Endodermal cell (in vitro differentiated cells): ENCODE results near the gene APEX1. TPM values are rescaled to one million over a fixed set of nuclear protein-coding genes. Genes with fewer than 3 reads are reported as not detected.

Experiments used
- DNase-seq: peaks from one replicate; pipeline ENCODE4 v3.0.0-alpha.2; 2017
- H3K27ac ChIP-seq: 2 replicates; pipeline ENCODE4 v1.5.1; 2013; ENCODE audit warnings: mild to moderate bottlenecking, low read depth, low read length, moderate library complexity
- H3K27me3 ChIP-seq: 2 replicates; pipeline ENCODE4 v1.6.1; 2013; ENCODE audit warnings: mild to moderate bottlenecking, low read length, moderate library complexity; ENCODE audit not compliant: insufficient read depth, control insufficient read depth, poor library complexity, severe bottlenecking
- H3K36me3 ChIP-seq: 2 replicates; pipeline ENCODE4 v1.7.0; 2013; ENCODE audit warnings: mild to moderate bottlenecking, low read length, moderate library complexity; ENCODE audit not compliant: control insufficient read depth, insufficient read depth
- H3K4me1 ChIP-seq: one replicate; pipeline ENCODE4 v1.7.0; 2013; ENCODE audit warnings: low read length; ENCODE audit not compliant: control insufficient read depth, insufficient read depth
- H3K4me3 ChIP-seq: 2 replicates; pipeline ENCODE4 v1.5.1; 2013; ENCODE audit warnings: mild to moderate bottlenecking, low read length, moderate library complexity
- H3K9ac ChIP-seq: 2 replicates; pipeline ENCODE4 v1.6.1; 2013; ENCODE audit warnings: mild to moderate bottlenecking, low read length, moderate library complexity; ENCODE audit not compliant: poor library complexity, severe bottlenecking; ENCODE audit errors: extremely low read depth
- H3K9me3 ChIP-seq: 2 replicates; pipeline ENCODE4 v1.6.1; 2013; ENCODE audit warnings: mild to moderate bottlenecking, low read length, moderate library complexity; ENCODE audit not compliant: control insufficient read depth
- H3K27ac Mint-ChIP-seq: 2 replicates; pipeline ENCODE4 v1.8.0; 2020; ENCODE audit warnings: mixed read lengths
- H3K27me3 Mint-ChIP-seq: 2 replicates; pipeline ENCODE4 v1.8.0; 2021; ENCODE audit warnings: mild to moderate bottlenecking, mixed read lengths; ENCODE audit not compliant: insufficient read depth
- H3K36me3 Mint-ChIP-seq: 2 replicates; pipeline ENCODE4 v1.8.0; 2020; ENCODE audit warnings: low read depth, mixed read lengths
- H3K4me1 Mint-ChIP-seq: 2 replicates; pipeline ENCODE4 v1.8.0; 2020; ENCODE audit warnings: mixed read lengths
- H3K4me3 Mint-ChIP-seq: 2 replicates; pipeline ENCODE4 v1.8.0; 2020; ENCODE audit warnings: mild to moderate bottlenecking, moderate library complexity, mixed read lengths
- H3K9me3 Mint-ChIP-seq: 2 replicates; pipeline ENCODE4 v1.8.0; 2020; ENCODE audit warnings: mild to moderate bottlenecking, mixed read lengths
- WGBS, 2 experiments: methylation state at CpG; one replicate each; pipeline versions ENCODE4 v1.1.5 to v1.1.7; 2013; ENCODE audit warnings: missing lambda C conversion rate in 2 of 2, mixed read lengths in 1 of 2; ENCODE audit not compliant: insufficient coverage in 1 of 2, insufficient read length in 1 of 2; 5-methylcytosine and 5-hydroxymethylcytosine counted together
- total RNA-seq, 2 donors: library from RNA; stranded (reverse); fragmentation: NEBNext Ultra II Directional in 1 of 2; extraction: Animal tissue kit (Norgen Biotek cat#: 25700) in 1 of 2; gene quantifications; 2 replicates in 1 of 2; 3 replicates in 1 of 2; pipeline ENCODE4 v1.2.1, GENCODE V29; 2021
- TF ChIP-seq, protein P1 (sequence below): fragments of 200-600 bp; sonication (generic); conservative IDR thresholded peaks from 2 replicates; pipeline ENCODE4 v1.5.0; 2021; ENCODE audit warnings: antibody characterized with exemption, mild to moderate bottlenecking

The APEX1 gene
- total RNA-seq, 2 donors from 2014 or later = 228 to 249 TPM

DNA sequence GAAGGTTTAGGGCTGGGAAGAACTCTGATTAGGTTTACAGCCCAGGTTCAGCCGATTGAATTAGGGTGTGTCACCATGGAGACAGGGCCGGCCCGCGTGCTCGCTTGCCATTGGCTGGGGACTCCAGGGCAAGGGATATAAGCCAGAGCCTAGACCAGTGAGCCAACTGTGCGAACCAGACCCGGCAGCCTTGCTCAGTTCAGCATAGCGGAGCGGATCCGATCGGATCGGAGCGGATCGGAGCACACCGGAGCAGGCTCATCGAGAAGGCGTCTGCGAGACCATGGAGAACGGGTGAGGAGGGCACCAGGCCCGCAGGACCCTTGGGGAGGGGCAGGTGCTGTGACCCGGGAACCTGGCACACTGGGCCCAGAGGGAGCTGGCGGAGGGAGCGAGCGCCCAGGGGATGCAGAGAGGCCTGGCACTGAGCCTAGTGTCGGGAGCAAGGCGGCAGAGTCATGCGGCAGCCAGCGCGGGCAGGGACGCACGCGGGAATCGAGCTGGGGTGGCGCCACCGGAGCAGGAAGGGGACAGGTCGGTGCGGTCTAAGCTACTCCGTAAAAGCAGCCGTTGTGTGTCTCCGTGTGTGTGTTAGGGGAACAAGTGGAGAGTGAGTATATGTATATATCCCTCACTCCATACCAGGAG lies 14.3 kb downstream of the APEX1 start, which contains the start of gene PNP:
TSS of gene PNP (plus strand) at position 165 of the 648 bp plus-strand sequence. CDS start at position 284, 119 bp downstream.
- peaks cover 20% of the 10 kb centered on the region for H3K36me3 Mint-ChIP-seq
- 0% methylated on average over 21 to 36 of the region's 40 CpGs for WGBS, 2 experiments
- TF ChIP-seq, protein P1, sequence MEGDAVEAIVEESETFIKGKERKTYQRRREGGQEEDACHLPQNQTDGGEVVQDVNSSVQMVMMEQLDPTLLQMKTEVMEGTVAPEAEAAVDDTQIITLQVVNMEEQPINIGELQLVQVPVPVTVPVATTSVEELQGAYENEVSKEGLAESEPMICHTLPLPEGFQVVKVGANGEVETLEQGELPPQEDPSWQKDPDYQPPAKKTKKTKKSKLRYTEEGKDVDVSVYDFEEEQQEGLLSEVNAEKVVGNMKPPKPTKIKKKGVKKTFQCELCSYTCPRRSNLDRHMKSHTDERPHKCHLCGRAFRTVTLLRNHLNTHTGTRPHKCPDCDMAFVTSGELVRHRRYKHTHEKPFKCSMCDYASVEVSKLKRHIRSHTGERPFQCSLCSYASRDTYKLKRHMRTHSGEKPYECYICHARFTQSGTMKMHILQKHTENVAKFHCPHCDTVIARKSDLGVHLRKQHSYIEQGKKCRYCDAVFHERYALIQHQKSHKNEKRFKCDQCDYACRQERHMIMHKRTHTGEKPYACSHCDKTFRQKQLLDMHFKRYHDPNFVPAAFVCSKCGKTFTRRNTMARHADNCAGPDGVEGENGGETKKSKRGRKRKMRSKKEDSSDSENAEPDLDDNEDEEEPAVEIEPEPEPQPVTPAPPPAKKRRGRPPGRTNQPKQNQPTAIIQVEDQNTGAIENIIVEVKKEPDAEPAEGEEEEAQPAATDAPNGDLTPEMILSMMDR = no peak
- H3K4me1 ChIP-seq = no peaks in the 10 kb centered on the region
- DNase-seq = peak; percentile 98
- peaks cover 22% of the 10 kb centered on the region for H3K36me3 ChIP-seq
- H3K27me3 Mint-ChIP-seq = no peaks in the 10 kb centered on the region
- no peaks in the 10 kb centered on the region for H3K9me3 ChIP-seq
- peak within 1 kb of the TSS; percentile 96 for H3K27ac Mint-ChIP-seq
- H3K27me3 ChIP-seq = no peaks in the 10 kb centered on the region
- peak within 1 kb of the TSS; percentile 95 for H3K4me3 Mint-ChIP-seq
- H3K27ac ChIP-seq = peak within 1 kb of the TSS; percentile 65
- H3K9ac ChIP-seq = peak within 1 kb of the TSS; percentile 71
- H3K9me3 Mint-ChIP-seq = no peaks in the 10 kb centered on the region
- H3K4me1 Mint-ChIP-seq = peaks cover 15% of the 10 kb centered on the region
- peak within 1 kb of the TSS; percentile 95 for H3K4me3 ChIP-seq

DNA sequence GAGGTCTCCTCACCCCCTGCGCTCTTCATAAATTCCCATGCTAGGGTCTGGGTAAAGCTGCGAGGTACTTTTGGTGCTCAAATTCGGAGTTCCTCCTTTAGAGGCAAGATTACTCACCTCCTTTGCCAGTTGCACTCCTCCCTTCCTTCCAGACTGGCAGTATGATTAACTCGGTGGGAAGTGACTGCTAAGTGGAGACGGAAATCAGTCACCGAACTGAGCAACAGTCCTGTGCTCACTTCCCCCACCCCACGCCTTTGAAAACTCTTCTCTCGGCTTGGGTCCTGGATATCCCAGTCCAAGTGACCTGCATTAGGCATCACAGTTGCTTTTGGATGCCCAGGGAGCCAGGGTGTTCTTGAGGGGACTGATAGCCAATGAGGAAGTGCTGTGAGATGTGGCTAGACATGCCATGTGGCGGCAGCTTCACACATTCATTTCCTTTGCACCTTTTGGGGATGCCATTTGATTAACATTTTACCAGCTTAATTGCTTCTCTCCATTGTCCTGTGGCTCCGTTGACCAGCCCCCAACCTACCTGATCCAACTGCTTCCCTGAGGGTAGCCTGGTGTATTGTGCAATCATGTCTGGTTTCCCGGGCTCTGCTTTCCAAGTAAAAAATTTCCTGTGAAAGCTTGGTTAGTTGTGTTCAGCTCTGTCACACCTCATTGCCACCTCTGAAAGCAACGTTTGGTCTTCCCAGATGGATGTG lies 15.0 kb downstream of the APEX1 start:
- Mint-ChIP-seq H3K4me3 (peak overlapping the region; percentile 95), H3K27ac (peak overlapping the region; percentile 96), H3K9me3 (no peaks in the 10 kb centered on the region), H3K4me1 (peaks cover 15% of the 10 kb centered on the region), H3K36me3 (peaks cover 27% of the 10 kb centered on the region), H3K27me3 (no peaks in the 10 kb centered on the region)
- Histone ChIP-seq H3K9me3 (no peaks in the 10 kb centered on the region), H3K9ac (peak overlapping the region; percentile 71), H3K27ac (no peak overlapping the region), H3K4me3 (peak overlapping the region; percentile 95), H3K27me3 (no peaks in the 10 kb centered on the region), H3K36me3 (peaks cover 28% of the 10 kb centered on the region), H3K4me1 (no peaks in the 10 kb centered on the region)
- peak; percentile 80 for DNase-seq
- WGBS, 2 experiments = 0 to 17% methylated on average over 3 to 12 of the region's 12 CpGs
- TF ChIP-seq, protein P1 = no peak

DNA sequence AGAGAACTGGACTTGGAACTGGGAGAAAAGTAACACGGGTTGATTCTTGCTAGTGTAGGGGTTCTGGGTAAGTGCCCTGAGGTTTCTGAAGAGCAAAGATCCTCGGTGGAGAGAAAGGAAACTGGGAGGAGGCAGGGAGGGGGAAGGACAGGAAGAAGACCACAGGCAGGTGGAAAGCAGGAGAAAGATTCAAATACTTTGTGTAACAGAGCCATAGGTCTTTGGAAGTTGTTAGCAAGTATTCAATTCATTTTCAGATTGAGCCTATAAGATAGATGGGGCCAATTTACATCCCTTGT lies 15.5 kb downstream of the APEX1 start:
- Mint-ChIP-seq H3K4me3 (peak overlapping the region; percentile 95), H3K36me3 (peaks cover 32% of the 10 kb centered on the region), H3K4me1 (peaks cover 15% of the 10 kb centered on the region), H3K27ac (peak overlapping the region; percentile 53), H3K9me3 (no peaks in the 10 kb centered on the region), H3K27me3 (no peaks in the 10 kb centered on the region)
- Histone ChIP-seq H3K27me3 (no peaks in the 10 kb centered on the region), H3K27ac (no peak overlapping the region), H3K36me3 (peaks cover 33% of the 10 kb centered on the region), H3K9ac (peak overlapping the region; percentile 71), H3K4me3 (peak overlapping the region; percentile 95), H3K9me3 (no peaks in the 10 kb centered on the region), H3K4me1 (no peaks in the 10 kb centered on the region)
- DNase-seq = no peak
- WGBS, 2 experiments = 0 to 1% methylated on average over 2 of the region's 2 CpGs
- TF ChIP-seq, protein P1 = no peak
